Stimulated activated CD4-positive, alpha-beta T cell treated with anti-CD3 and anti-CD28 coated beads, Interleukin-1b, Interleukin-23, amount 100 ng/mL, for 48 hours (primary cell): ENCODE measurements around the gene KAT5.
"Not testable (repeated sequence)": the region's sequence is repeated elsewhere in the genome, so short reads cannot be mapped to it uniquely, and the experiment has no call there.

Experiments used
- DNase-seq: peaks from one replicate; pipeline ENCODE4 v3.0.0-alpha.2; 2020

The KAT5 gene

DNA sequence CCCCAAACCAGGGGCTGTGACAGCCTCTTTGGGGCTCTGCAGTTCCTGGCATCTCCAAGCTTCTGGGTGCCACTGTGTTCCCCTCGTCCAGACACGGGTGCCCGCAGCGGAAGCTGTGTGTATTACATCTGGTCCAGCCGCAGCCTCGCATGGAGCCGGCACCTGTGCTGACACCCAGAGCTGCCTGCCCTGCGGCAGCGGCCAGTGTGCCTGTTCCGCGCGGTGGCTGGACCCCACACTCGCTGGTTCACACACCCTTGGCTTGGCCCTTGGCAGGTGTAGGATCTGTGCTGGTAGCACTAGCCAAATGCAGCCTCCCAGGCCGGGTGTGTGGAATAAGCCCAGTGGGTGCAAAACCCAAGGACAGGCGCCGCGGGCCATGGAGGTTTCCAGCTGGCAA, 33.0 kb downstream of the KAT5 start:
- no peak for DNase-seq

DNA sequence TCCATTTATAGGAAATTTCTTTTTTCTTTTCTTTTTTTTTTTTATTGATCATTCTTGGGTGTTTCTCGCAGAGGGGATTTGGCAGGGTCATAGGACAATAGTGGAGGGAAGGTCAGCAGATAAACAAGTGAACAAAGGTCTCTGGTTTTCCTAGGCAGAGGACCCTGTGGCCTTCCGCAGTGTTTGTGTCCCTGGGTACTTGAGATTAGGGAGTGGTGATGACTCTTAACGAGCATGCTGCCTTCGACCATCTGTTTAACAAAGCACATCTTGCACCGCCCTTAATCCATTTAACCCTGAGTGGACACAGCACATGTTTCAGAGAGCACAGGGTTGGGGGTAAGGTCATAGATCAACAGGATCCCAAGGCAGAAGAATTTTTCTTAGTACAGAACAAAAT, 50.1 kb downstream of the KAT5 start:
- not testable (repeated sequence) for DNase-seq

DNA sequence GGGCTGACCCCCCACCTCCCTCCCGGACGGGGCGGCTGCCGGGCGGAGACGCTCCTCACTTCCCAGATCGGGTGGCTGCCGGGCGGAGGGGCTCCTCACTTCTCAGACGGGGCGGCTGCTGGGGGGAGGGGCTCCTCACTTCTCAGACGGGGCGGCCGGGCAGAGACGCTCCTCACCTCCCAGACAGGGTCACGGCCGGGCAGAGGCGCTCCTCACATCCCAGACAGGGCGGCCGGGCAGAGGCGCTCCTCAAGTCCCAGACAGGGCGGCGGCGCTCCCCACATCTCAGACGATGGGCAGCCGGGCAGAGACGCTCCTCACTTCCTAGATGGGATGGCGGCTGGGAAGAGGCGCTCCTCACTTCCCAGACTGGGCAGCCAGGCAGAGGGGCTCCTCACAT, 50.8 kb downstream of the KAT5 start:
- not testable (repeated sequence) for DNase-seq

GRCh38 chr11:65764434-65764833, 52.4 kb downstream of the KAT5 start:
- DNase-seq = no peak

DNA sequence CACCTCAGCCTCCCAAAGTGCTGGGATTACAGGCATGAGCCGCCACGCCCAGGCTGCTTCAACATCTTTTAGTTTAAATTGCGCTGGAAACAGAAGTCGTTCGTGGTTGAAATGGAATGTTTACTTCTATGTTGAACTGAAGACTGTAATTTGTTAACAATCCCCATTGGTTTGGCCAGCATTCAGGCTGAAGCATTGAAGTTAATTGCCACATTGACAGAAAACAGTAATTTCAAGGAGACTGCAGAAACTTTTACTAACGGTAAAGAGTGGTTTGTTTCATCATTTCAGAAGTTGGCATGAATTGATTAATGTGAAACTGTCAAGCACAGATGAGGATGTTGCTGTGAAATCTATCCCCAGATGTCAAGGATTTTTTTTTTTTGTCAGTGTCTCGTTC, 54.5 kb downstream of the KAT5 start:
- no peak for DNase-seq

DNA sequence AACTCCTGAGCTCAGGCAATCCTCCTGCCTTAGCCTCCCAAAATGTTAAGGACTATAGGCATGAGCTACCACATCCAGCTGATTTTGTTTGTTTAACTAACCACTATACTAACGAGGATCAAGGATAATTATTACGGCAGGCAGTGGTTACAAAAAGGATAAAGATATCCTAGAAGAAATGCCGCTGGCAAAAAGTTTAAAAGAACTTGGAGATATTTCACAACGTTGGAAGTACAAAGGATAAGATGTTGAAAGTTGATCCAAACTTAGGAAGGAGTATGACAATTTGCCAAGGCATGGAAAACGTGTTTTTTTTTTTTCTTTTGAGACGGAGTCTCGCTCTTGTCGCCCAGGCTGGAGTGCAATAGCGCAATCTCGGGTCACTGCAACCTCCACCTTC, 55.4 kb downstream of the KAT5 start:
- DNase-seq = no peak

DNA sequence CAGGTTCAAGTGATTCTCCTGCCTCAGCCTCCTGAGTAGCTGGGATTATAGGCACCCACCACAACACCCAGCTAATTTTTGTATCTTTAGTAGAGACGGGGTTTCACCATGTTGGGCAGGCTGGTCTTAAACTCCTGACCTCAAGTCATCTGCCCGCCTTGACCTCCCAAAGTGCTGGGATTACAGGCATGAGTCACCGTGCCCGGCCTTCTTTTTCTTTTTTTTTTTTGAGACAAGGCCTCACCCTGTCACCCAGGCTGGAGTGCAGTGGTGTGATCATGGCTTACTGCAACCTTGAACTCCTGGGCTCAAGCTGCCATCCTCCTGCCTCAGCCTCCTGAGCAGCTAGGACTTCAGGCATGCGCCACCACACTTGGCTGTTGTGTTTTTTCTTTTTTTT, 55.8 kb downstream of the KAT5 start:
- not testable (repeated sequence) for DNase-seq
